B cell (primary cell): ENCODE results near the gene RBM28. TPM values are rescaled to one million over a fixed set of nuclear protein-coding genes. Genes with fewer than 3 reads are reported as not detected.

Experiments used
- ATAC-seq: fragments of 200-7000 bp; cut with Tn5 transposase; one replicate; pipeline ENCODE4 v1.10.0; 2021; ENCODE audit warnings: low read depth, mild to moderate bottlenecking, moderate number of reproducible peaks, moderate library complexity
- CTCF ChIA-PET: fragments of 350-600 bp; sonication (Branson Sonifier 250); formaldehyde crosslinking; loops from one replicate; lab custom pipeline; 2021; ENCODE audit warnings: antibody characterized with exemption, inconsistent platforms; lab: Charles Lee
- POLR2A ChIA-PET: fragments of 350-600 bp; sonication (Branson Sonifier 250); formaldehyde crosslinking; loops from one replicate; lab custom pipeline; 2021; ENCODE audit warnings: antibody characterized with exemption; lab: Charles Lee
- DNase-seq: peaks from one replicate; pipeline ENCODE4 v3.0.0; 2013
- H2AFZ ChIP-seq: 2 replicates; pipeline ENCODE4 v1.6.1; 2012; ENCODE audit warnings: mild to moderate bottlenecking, low read depth, low read length; ENCODE audit not compliant: insufficient read depth, poor library complexity, severe bottlenecking
- H3K27ac ChIP-seq, 2 donors: 1 replicate in 1 of 2; 2 replicates in 1 of 2; pipeline ENCODE4 v1.5.1; 2012 to 2013; ENCODE audit warnings: low read length in 2 of 2, mild to moderate bottlenecking in 2 of 2, moderate library complexity in 1 of 2
- H3K27me3 ChIP-seq, 4 experiments: fragments of 200-600 bp in 1 of 4; sonication (generic) in 1 of 4; replicated peaks in 1 of 4; 1 replicate in 2 of 4; 2 replicates in 2 of 4; pipeline versions ENCODE4 v1.6.1 to v1.7.0; 2013 to 2016; ENCODE audit warnings: low read length in 3 of 4, mild to moderate bottlenecking in 2 of 4, mixed read lengths in 1 of 4, moderate library complexity in 1 of 4; ENCODE audit not compliant: insufficient read depth in 4 of 4, control insufficient read depth in 3 of 4; ENCODE audit errors: control extremely low read depth in 1 of 4
- H3K36me3 ChIP-seq, 2 experiments: replicated peaks in 1 of 2; 1 replicate in 1 of 2; 2 replicates in 1 of 2; pipeline versions ENCODE4 v1.6.1 to v1.7.1; 2013; ENCODE audit warnings: low read length in 1 of 2; ENCODE audit not compliant: insufficient read depth in 2 of 2, control insufficient read depth in 1 of 2; ENCODE audit errors: control extremely low read depth in 1 of 2, extremely low read depth in 1 of 2
- H3K4me1 ChIP-seq, 2 donors: fragments of 200-600 bp in 1 of 2; sonication (generic) in 1 of 2; 1 replicate in 1 of 2; 2 replicates in 1 of 2; pipeline versions ENCODE4 v1.5.1 to v1.6.1; 2013 to 2017; ENCODE audit warnings: low read length in 2 of 2; ENCODE audit not compliant: control insufficient read depth in 2 of 2, insufficient read depth in 2 of 2
- H3K4me2 ChIP-seq: replicated peaks from 2 replicates; pipeline ENCODE3; 2012; ENCODE audit warnings: mild to moderate bottlenecking, low read depth, low read length; ENCODE audit not compliant: poor library complexity, severe bottlenecking
- H3K4me3 ChIP-seq, 5 experiments: fragments of 200-600 bp in 1 of 5; sonication (generic) in 1 of 5; 1 replicate in 3 of 5; 2 replicates in 2 of 5; pipeline versions ENCODE4 v1.5.1 to v1.7.0; 2011 to 2016; ENCODE audit warnings: low read length in 4 of 5, mild to moderate bottlenecking in 4 of 5, low read depth in 2 of 5, control low read depth in 1 of 5, moderate library complexity in 1 of 5; ENCODE audit not compliant: insufficient read depth in 1 of 5; ENCODE audit errors: control extremely low read depth in 1 of 5, extremely low read depth in 1 of 5
- H3K79me2 ChIP-seq: fragments of 200-600 bp; sonication (generic); one replicate; pipeline ENCODE4 v1.6.0; 2016; ENCODE audit warnings: low read length; ENCODE audit not compliant: control insufficient read depth, insufficient read depth
- H3K9ac ChIP-seq: fragments of 200-600 bp; sonication (generic); 2 replicates; pipeline ENCODE4 v1.6.1; 2017; ENCODE audit warnings: mild to moderate bottlenecking, low read length, moderate library complexity
- H3K9me3 ChIP-seq, 3 donors: one replicate each; pipeline versions ENCODE4 v1.6.1 to v1.7.1; 2013; ENCODE audit warnings: low read length in 2 of 3; ENCODE audit not compliant: control insufficient read depth in 2 of 3, insufficient read depth in 1 of 3; ENCODE audit errors: control extremely low read depth in 1 of 3
- H4K20me1 ChIP-seq: 2 replicates; pipeline ENCODE4 v1.6.0; 2012; ENCODE audit warnings: mild to moderate bottlenecking, low read length; ENCODE audit not compliant: insufficient read depth, control insufficient read depth, poor library complexity, severe bottlenecking
- H3K27ac Mint-ChIP-seq: one replicate; pipeline ENCODE4 v1.8.0; 2021; ENCODE audit warnings: mixed read lengths
- H3K27me3 Mint-ChIP-seq: one replicate; pipeline ENCODE4 v1.8.0; 2021; ENCODE audit warnings: mixed read lengths
- H3K4me1 Mint-ChIP-seq: one replicate; pipeline ENCODE4 v1.8.0; 2021; ENCODE audit warnings: mixed read lengths
- H3K4me3 Mint-ChIP-seq: one replicate; pipeline ENCODE4 v1.8.0; 2021; ENCODE audit warnings: mixed read lengths
- H3K9me3 Mint-ChIP-seq: one replicate; pipeline ENCODE4 v1.8.0; 2022; ENCODE audit warnings: mixed read lengths; ENCODE audit not compliant: insufficient read depth
- EZH2 ChIP-seq: IDR thresholded peaks from 2 replicates; pipeline ENCODE4 v1.6.1; 2012; ENCODE audit warnings: borderline replicate concordance, low read depth, mild to moderate bottlenecking, moderate library complexity, low read length; ENCODE audit not compliant: insufficient read depth, poor library complexity, severe bottlenecking
- WGBS: methylation state at CpG from one replicate; pipeline ENCODE4 v1.1.5; 2013; ENCODE audit warnings: missing lambda C conversion rate; ENCODE audit not compliant: insufficient coverage; 5-methylcytosine and 5-hydroxymethylcytosine counted together
- intact Hi-C: fragments of 100-400 bp; cut with micrococcal nuclease; formaldehyde crosslinking; loops from one replicate; pipeline ENCODE4 v1.10.0; 2022
- polyA plus RNA-seq: library from polyadenylated mRNA; depleted of rRNA; stranded (reverse); fragments of >200 nt; gene quantifications from 2 replicates; pipeline ENCODE4 v1.2.3, GENCODE V29; 2012
- total RNA-seq, 2 donors: library from RNA; stranded (reverse); fragments of 120-200 nt in 1 of 2; gene quantifications; 1 replicate in 1 of 2; 2 replicates in 1 of 2; pipeline versions ENCODE4 v1.2.3 to v1.2.4, GENCODE V29; 2013 to 2022
- TF ChIP-seq, protein P1 (sequence below): fragments of 200-600 bp; IDR thresholded peaks from one replicate; pipeline ENCODE4 v1.8.0; 2022; ENCODE audit warnings: antibody characterized with exemption, mild to moderate bottlenecking

Gene RBM28
- total and polyA plus RNA-seq, 2 donors (not counting 1 experiment from before 2014, with no cell fraction given), result 10.7 to 46.2 TPM

DNA sequence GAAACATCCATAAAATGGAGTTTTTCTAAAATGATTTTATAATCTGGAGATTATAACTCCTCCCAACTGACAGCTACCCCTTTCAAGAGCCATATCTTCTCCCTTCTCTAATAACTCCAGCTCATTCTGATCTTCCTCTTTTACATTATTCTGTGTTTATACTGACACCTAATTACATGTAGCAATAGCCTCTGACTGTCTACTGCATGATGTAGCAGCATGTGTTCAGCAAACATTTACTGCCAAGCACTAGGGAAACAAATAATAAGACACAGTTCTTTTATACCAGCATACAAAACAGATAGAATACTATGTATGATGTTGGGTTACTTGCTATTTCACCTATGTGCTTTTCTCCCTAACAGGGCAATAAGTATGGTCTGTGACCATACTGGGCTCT is 20.7 kb downstream of the RBM28 start:
- TF ChIP-seq, protein P1, sequence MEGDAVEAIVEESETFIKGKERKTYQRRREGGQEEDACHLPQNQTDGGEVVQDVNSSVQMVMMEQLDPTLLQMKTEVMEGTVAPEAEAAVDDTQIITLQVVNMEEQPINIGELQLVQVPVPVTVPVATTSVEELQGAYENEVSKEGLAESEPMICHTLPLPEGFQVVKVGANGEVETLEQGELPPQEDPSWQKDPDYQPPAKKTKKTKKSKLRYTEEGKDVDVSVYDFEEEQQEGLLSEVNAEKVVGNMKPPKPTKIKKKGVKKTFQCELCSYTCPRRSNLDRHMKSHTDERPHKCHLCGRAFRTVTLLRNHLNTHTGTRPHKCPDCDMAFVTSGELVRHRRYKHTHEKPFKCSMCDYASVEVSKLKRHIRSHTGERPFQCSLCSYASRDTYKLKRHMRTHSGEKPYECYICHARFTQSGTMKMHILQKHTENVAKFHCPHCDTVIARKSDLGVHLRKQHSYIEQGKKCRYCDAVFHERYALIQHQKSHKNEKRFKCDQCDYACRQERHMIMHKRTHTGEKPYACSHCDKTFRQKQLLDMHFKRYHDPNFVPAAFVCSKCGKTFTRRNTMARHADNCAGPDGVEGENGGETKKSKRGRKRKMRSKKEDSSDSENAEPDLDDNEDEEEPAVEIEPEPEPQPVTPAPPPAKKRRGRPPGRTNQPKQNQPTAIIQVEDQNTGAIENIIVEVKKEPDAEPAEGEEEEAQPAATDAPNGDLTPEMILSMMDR, result no peak
- TF ChIP-seq EZH2, result no peak
- Histone ChIP-seq H3K4me3 (no peak overlapping the region), H3K36me3 (peaks cover 20 to 70% of the 10 kb centered on the region in 2 experiments), H3K4me2 (no peak overlapping the region), H4K20me1 (no peaks in the 10 kb centered on the region), H3K9me3 (no peaks in the 10 kb centered on the region), H3K79me2 (no peaks in the 10 kb centered on the region), H2AFZ (no peak overlapping the region), H3K27ac (no peak overlapping the region), H3K27me3 (no peaks in the 10 kb centered on the region), H3K4me1 (no peaks in the 10 kb centered on the region), H3K9ac (no peak overlapping the region)
- no peaks in the 10 kb centered on the region for H3K4me1 Mint-ChIP-seq
- ChIA-PET CTCF (interaction anchor here (0.8 to 1.6 kb wide), 4 partner anchors 24 to 614 kb away, joined by 3 to 12 read pairs (median 4); no protein-coding TSS in a partner anchor), POLR2A (no interaction called here)
- H3K27ac Mint-ChIP-seq, result no peak overlapping the region
- intact Hi-C loops, result loop anchor here (5.0 kb wide), 1 partner anchor 616 kb away; no protein-coding TSS in a partner anchor
- ATAC-seq, result no peak
- H3K9me3 Mint-ChIP-seq, result no peaks in the 10 kb centered on the region
- H3K4me3 Mint-ChIP-seq, result no peak overlapping the region
- DNase-seq, result no peak
- H3K27me3 Mint-ChIP-seq, result no peaks in the 10 kb centered on the region

GRCh38 chr7:128322040-128322643 is 21.6 kb downstream of the RBM28 start:
- H3K4me2 ChIP-seq, result no peak overlapping the region
- WGBS, result 80% methylated on average over 1 of the region's 3 CpGs
- no peak overlapping the region for H3K9ac ChIP-seq
- no peak for TF ChIP-seq EZH2
- TF ChIP-seq, protein P1, result no peak
- no peak overlapping the region for H3K4me3 Mint-ChIP-seq
- no peaks in the 10 kb centered on the region for H3K79me2 ChIP-seq
- intact Hi-C loops, result loop anchor here (5.0 kb wide), 1 partner anchor 615 kb away; no protein-coding TSS in a partner anchor
- H3K4me1 ChIP-seq, result no peaks in the 10 kb centered on the region
- peaks cover 24 to 73% of the 10 kb centered on the region in 2 experiments for H3K36me3 ChIP-seq
- H3K9me3 Mint-ChIP-seq, result no peaks in the 10 kb centered on the region
- H2AFZ ChIP-seq, result no peak overlapping the region
- H3K27ac ChIP-seq, result no peak overlapping the region
- no peaks in the 10 kb centered on the region for H4K20me1 ChIP-seq
- no peak for ATAC-seq
- ChIA-PET CTCF (interaction anchor here (0.7 to 1.6 kb wide), 5 partner anchors 25 to 613 kb away, joined by 3 to 12 read pairs (median 3); no protein-coding TSS in a partner anchor), POLR2A (no interaction called here)
- no peaks in the 10 kb centered on the region for H3K9me3 ChIP-seq
- no peak overlapping the region for H3K27ac Mint-ChIP-seq
- no peaks in the 10 kb centered on the region for H3K4me1 Mint-ChIP-seq
- no peak overlapping the region for H3K4me3 ChIP-seq
- H3K27me3 Mint-ChIP-seq, result no peaks in the 10 kb centered on the region
- no peaks in the 10 kb centered on the region for H3K27me3 ChIP-seq
- DNase-seq, result peak; percentile 14
